HG03442 (cell line): Measurements from ENCODE around the gene UBTD1.
"Not testable (repeated sequence)": the region's sequence is repeated elsewhere in the genome, so short reads cannot be mapped to it uniquely, and the experiment has no call there.

Source experiments
- ATAC-seq: cut with Tn5 transposase; IDR thresholded peaks from one replicate; pipeline ENCODE4 v1.9.1; 2021; ENCODE audit warnings: mild to moderate bottlenecking, moderate library complexity; ENCODE audit not compliant: unreplicated experiment

UBTD1 gene

DNA sequence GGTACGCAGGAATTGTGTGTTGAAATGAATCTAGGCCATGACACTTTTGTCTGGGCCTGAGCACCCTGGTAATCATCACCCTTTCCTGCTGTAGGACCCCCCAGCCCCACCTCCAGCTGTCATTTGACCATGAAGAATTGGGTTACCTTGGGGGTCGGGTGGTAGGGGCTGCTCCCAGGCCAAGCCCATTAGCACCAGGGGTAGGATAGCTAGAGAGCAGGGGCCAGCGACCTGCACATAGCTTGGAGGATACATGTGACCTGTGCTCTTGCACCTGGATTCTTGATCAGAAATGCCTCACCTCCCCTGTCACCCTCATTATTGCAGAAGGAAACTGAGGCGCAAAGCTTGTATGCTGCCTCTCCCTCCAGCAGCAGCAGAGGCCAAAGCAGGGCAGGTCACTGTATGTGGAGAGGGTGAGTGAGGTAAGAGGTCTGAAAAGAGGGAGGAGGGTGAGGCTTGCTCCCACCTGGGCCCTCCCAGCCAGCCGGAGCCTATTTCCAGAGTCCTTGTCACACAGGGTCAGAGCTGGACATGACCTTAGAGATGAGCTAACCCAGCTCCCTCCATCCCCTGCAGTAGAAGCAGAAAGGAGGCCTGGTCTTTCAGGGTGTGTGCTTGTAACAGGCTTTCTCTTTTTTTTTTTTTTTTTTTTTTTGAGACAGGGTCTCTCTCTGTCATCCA lies 38.6 kb downstream of the UBTD1 start:
- ATAC-seq: no peak

- no peak for ATAC-seq
Observed at GRCh38 chr10:97538411-97538810, 39.7 kb downstream of the UBTD1 start.

DNA sequence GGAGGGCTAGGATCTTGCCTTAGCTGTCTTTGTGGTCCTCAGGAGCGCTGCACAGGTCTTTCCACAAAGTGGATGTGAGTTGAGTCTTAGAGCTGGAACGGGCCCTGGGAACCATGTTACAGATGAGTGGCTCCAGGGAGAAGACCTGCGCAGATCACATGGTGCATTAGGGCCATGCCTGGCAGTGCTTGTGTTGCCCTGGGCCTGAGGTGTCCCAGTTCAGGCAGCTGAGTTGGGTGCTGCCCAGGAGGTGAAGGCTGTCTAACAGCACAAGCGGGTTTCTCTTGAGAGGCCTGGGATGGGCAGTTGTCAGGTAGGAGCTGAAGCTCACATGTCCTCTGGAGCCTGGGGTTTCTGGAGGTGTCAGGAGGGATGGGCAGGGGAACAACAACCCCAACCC lies 40.1 kb downstream of the UBTD1 start:
- no peak for ATAC-seq

- no peak for ATAC-seq
Observed at GRCh38 chr10:97539523-97540200, 40.9 kb downstream of the UBTD1 start.

- no peak for ATAC-seq
Observed at GRCh38 chr10:97540669-97541500, 42.2 kb downstream of the UBTD1 start.

DNA sequence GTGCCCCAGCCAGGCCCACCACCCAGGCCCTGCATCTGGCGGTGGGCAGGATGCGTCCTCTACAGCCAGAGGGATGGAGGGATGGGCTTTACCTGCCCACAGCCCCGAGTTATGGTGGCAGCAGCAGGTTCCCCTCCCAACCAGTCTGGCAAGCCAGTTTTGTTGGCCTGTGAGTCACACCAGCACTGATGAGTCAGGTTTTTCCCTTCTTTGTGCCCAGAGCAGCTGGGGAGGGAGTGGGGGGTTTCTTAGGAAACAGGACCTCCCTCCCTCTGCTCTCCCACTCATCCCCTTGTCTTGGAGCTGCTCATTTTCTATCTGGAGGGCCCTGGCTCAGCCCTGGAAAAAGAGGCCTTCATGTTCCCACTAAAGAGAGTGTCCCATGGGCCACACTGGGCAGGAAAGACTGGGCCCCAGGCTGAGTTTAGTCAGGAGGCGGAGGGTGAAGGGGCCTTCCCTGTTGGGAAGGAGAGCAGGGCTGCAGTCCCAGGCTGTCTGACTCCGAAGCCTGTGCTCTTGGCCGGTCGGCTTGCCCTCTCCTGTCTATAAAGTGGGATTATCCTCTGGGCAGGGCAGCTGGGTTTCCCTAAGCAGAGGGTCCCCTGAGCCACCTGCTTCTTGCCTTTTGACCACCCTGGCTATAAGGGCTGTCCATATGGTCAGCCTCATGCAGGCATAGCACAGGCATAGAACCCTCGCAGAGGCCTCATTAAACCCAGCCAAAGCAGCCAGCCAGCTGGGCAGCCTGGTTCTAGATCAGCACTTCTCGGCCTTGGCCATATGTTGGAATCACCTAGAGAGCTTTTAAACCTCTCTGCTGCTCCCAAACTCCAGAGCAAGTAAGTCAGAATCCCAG lies 43.7 kb downstream of the UBTD1 start:
- no peak for ATAC-seq

- ATAC-seq: no peak
Observed at GRCh38 chr10:97543025-97543546, 44.4 kb downstream of the UBTD1 start.

- ATAC-seq: no peak
Observed at GRCh38 chr10:97546456-97547270, 47.9 kb downstream of the UBTD1 start.

- ATAC-seq: no peak
Observed at GRCh38 chr10:97547271-97547600, 48.5 kb downstream of the UBTD1 start.

GRCh38 chr10:97547962-97548361 lies 49.2 kb downstream of the UBTD1 start:
- ATAC-seq: no peak

- no peak for ATAC-seq
Observed at GRCh38 chr10:97548828-97549455, 50.2 kb downstream of the UBTD1 start.

GRCh38 chr10:97549587-97550322 lies 51.0 kb downstream of the UBTD1 start:
- ATAC-seq: no peak

DNA sequence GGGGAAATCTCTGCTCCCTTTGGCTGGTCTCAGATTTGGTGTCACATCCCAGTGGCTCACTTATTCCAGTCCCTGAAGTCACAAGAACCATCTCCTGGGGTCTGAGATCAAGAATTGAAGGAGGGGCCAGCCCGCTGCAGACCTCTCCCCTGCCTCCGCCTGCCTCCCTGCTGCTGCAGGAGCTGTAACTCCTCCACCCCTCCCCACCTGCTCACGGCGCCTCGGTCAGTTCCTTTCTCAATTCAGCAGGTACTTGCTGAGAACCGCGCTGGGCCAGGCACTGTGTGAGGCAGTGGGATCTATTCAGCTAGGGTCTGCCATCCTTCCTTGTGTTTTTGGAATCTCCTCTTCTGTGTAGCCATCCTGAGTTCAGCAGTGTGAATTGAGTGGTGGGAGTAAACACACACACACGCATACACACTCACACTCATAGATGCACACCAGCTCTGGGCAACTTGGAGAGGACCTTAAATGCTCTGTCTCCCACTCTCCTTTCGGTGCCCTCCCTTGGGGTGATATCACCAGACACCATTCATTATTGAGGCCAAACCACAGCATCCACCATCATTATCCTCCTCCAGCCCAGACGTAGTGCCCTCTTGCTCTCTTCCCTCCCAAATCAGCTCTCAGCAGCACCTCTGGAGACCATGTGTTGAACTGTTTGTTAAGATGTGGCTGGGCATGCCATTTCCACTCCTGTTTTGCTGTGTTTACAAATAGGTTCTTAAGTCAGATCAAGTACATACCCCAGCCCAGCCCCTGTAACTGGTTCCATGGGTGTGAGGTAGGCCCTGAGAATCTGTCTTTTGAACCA lies 51.8 kb downstream of the UBTD1 start:
- no peak for ATAC-seq

DNA sequence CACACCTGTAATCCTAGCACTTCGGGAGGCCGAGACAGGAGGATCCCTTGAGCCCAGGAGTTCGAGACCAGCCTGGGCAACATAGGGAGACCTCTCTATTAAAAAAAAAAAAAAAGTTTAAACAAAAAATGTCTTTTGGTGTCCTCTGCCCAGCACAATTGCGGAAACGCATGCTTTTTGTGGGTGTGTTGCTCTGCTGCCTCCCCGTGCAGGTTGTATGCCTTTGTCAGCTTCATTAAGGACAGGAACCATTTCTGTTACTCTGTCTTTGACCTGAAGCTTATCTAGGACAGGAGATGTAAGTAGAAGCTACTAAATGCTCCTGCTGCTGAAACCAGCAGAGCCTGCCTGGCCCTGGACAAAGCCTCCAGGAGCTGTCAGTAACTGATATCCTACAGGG lies 52.5 kb downstream of the UBTD1 start:
- no peak for ATAC-seq

- no peak for ATAC-seq
Observed at GRCh38 chr10:97553575-97554031, 54.9 kb downstream of the UBTD1 start.

DNA sequence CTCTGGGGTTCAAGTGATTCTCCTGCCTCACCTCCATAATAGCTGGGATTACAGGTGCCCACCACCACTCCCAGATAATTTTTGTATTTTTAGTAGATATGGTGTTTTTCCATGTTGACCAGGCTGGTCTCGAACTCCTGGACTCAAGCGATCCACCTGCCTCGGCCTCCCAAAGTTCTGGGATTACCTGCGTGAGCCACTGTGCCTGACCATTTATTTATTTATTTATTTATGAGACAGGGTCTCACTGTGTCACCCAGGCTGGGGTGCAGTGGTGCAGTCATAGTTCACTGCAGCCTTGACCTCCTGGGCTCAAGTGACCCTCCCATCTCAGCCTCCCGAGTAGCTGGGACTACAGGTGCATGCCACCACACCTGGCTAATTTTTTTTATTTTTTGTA lies 55.6 kb downstream of the UBTD1 start:
- ATAC-seq: not testable (repeated sequence)

DNA sequence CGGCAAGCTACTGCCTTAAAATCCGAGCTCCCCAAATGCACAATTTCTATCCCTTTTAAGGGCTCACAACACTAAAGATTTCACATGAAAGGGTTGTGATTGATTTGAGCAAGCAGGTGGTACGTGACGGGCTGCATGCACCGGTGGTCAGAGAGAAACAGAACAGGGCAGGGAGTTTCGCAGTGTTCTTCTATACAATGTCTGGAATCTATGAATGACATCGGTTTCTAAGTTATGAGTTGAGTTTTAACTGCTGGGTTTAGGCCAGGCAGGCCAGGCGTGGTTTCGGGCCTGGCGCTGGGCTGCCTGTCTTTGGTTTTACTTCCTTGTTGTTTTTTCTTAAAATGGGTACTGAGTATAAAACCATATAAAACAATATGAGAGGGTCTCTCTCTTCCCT lies 56.8 kb downstream of the UBTD1 start:
- ATAC-seq: not testable (repeated sequence)
